Mucosa of descending colon (tissue), 3 donors: Measurements from ENCODE around the gene GPR15LG. TPM values are rescaled to one million over a fixed set of nuclear protein-coding genes. Genes with fewer than 3 reads are reported as not detected.
A peak's percentile ranks its signal among the peaks of the same experiment; 100 is the strongest.
"Not testable (repeated sequence)": the region's sequence is repeated elsewhere in the genome, so short reads cannot be mapped to it uniquely, and the experiment has no call there.

Experiments
- ATAC-seq: fragments of 200-7000 bp; cut with Tn5 transposase; one replicate; pipeline ENCODE4 v1.9.1; 2020; ENCODE audit warnings: mild to moderate bottlenecking, moderate library complexity
- DNase-seq, 3 donors: peaks; one replicate each; pipeline ENCODE4 v3.0.0-alpha.2; 2020
- H3K36me3 ChIP-seq: fragments of 200-600 bp; one replicate; pipeline ENCODE4 v1.8.0; 2021; ENCODE audit warnings: low read depth, mild to moderate bottlenecking
- H3K4me1 ChIP-seq: fragments of 200-600 bp; one replicate; pipeline ENCODE4 v1.8.0; 2021; ENCODE audit warnings: low read depth, mild to moderate bottlenecking
- H3K4me3 ChIP-seq: fragments of 200-600 bp; one replicate; pipeline ENCODE4 v1.8.0; 2021; ENCODE audit warnings: mild to moderate bottlenecking
- H3K9me3 ChIP-seq: fragments of 200-600 bp; one replicate; pipeline ENCODE4 v1.8.0; 2021; ENCODE audit warnings: mild to moderate bottlenecking
- CTCF ChIP-seq: fragments of 200-600 bp; IDR thresholded peaks from one replicate; pipeline ENCODE4 v1.8.0; 2022; ENCODE audit warnings: antibody characterized with exemption, mild to moderate bottlenecking
- intact Hi-C, 2 donors: fragments of 100-400 bp; cut with DNase I in 1 of 2; cut with micrococcal nuclease in 1 of 2; formaldehyde crosslinking; loops; one replicate each; pipeline versions ENCODE4 v1.11.0 to v1.11.1; 2022; cut with DNase I, micrococcal nuclease
- total RNA-seq, 3 donors: library from RNA; stranded (reverse); fragmentation: NEBNext Ultra II Directional in 2 of 3; extraction: Animal tissue kit (Norgen Biotek cat#: 25700) in 2 of 3; gene quantifications; one replicate each; pipeline versions ENCODE4 v1.2.1 to v1.2.4, GENCODE V29; 2021 to 2023
- donor health status: DM: no; HTN: no; CAD: no; lungs with moderate emphysema.
- donor health status: DM: no; HTN: no; CAD: no.
- donor health status: DM: no; HTN: yes; CAD: no.

GPR15LG gene
- total RNA-seq, 3 donors from 2014 or later = 231 to 725 (median 467) TPM

DNA sequence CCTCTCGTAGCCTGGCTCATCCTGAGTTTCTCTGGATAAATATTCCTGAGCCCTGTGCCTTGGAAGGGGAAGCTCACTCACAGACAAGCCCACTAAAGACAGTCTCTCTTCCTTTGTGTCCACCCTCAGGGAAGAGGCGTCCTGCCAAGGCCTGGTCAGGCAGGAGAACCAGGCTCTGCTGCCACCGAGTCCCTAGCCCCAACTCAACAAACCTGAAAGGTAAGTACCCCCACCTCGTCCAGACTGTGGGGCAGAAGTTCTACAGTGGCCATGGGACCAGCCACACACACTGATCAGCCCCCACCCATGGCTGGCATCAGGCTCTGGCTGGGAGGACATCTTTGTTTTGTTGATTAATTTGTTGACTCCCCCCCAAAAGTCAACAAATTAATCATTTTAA, 2.8 kb downstream of the GPR15LG start:
- Histone ChIP-seq H3K4me1 (peaks cover 17% of the 10 kb centered on the region), H3K9me3 (no peaks in the 10 kb centered on the region), H3K4me3 (no peak overlapping the region), H3K36me3 (no peaks in the 10 kb centered on the region)
- TF ChIP-seq CTCF = no peak
- DNase-seq (peak in 1 of 3 donors; percentile 5), ATAC-seq (no peak)
- intact Hi-C loops = no loop called here

DNA sequence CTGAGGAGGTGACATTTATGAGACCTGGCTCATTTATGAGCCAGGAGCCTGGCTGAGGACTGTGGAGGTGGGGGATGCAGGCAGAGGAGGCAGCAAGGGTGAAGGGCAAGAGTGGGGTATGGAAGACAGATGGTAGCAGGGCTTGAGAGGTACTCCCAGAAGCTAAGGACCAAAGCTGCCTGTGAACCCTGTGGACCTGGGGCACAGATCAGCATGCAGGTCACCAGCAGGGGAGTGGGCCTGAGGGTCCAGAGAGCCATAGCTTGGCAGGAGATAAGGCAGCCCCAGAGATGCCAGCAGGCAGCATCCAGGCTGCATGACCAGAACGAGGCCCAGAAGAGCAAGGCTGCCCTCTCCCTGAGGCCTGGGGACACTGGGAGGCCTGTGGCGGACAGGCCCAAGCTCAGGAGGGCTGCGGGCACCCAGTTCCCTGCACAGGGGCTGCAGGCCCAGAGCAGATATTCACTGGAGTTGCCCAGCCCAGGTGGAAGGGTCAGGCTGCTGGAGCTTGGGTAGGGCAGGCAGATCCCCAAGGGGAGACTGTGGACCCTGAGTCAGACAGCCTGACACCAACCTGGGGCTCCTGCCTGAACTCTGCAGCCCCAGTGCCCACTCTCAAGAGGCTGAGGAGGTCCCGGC, 3.4 kb downstream of the GPR15LG start:
- ATAC-seq = no peak

DNA sequence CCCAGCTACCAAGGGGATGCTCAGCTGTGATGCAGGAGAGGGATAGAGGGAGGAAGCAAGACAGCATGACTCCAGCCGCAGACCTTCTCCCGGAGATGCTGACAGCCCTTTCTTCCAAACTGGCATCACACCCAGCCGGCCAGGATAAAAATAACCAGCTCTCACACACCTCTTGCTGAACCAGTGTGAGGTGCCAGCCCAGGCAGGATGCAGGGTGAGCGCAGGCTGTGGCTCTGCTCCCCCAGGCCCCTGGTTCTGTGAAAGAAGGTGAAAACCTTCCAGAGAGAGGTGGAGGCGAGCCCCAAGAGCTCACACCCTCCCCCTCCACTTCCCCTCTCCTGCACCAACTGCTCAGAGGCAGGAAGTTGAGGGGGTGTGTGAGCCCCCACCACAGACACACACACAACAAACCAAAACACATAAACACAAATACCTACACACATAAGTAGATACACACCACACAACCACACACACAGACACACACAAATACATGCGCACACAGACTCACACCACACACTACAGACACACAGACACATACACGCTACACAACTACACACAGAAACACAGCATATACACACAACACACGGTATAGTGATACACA, 4.0 kb downstream of the GPR15LG start:
- no peak for TF ChIP-seq CTCF
- intact Hi-C loops = no loop called here
- DNase-seq = peak in 1 of 3 donors; percentile 63
- Histone ChIP-seq H3K4me3 (no peak overlapping the region), H3K36me3 (no peaks in the 10 kb centered on the region), H3K9me3 (no peaks in the 10 kb centered on the region), H3K4me1 (peaks cover 8% of the 10 kb centered on the region)
- no peak for ATAC-seq

More for the DNA sequence above, 3.4 kb downstream of the GPR15LG start:
- Histone ChIP-seq H3K4me3 (no peak overlapping the region), H3K36me3 (no peaks in the 10 kb centered on the region), H3K4me1 (peaks cover 11% of the 10 kb centered on the region), H3K9me3 (no peaks in the 10 kb centered on the region)
- no peak for TF ChIP-seq CTCF
- peak in 1 of 3 donors; percentile 0 for DNase-seq
- intact Hi-C loops = no loop called here

DNA sequence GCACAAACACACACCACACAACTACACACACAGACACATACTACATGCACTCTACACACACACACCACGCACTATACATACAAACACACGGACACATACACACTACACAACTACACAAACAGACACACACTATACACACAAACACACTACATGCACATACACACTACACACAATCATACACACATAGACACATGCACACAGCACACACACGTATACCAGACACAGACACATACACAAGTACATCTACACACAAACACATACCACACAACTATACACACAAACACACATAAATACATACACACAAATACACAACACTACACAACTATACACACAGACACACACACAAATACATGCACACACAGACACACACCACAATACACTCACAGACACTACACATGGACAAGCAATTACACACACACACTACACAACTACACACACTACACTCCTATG, 4.6 kb downstream of the GPR15LG start:
- peaks cover 8% of the 10 kb centered on the region for H3K4me1 ChIP-seq
- H3K36me3 ChIP-seq = no peaks in the 10 kb centered on the region
- H3K9me3 ChIP-seq = no peaks in the 10 kb centered on the region
- intact Hi-C loops = no loop called here
- TF ChIP-seq CTCF = no peak
- DNase-seq (no peak), ATAC-seq (no peak)
- no peak overlapping the region for H3K4me3 ChIP-seq

GRCh38 chr10:84179059-84179710, 5.6 kb downstream of the GPR15LG start:
- intact Hi-C loops = no loop called here
- H3K9me3 ChIP-seq = no peaks in the 10 kb centered on the region
- H3K36me3 ChIP-seq = no peaks in the 10 kb centered on the region
- H3K4me1 ChIP-seq = peaks cover 13% of the 10 kb centered on the region
- TF ChIP-seq CTCF = no peak
- no peak overlapping the region for H3K4me3 ChIP-seq
- DNase-seq (peak; percentile 58 to 65 (median 61)), ATAC-seq (peak; percentile 74)

- ATAC-seq, intact Hi-C loops, H3K4me3 ChIP-seq, H3K9me3 ChIP-seq, DNase-seq, H3K36me3 ChIP-seq: not testable (repeated sequence)
- peaks cover 17% of the 10 kb centered on the region for H3K4me1 ChIP-seq
These were observed 6.8 kb downstream of the GPR15LG start for GRCh38 chr10:84180386-84180785.
